ENCODE results near the gene PPP1R1C. TPM values are rescaled to one million over a fixed set of nuclear protein-coding genes. Genes with fewer than 3 reads are reported as not detected.

Gene PPP1R1C, protein sequence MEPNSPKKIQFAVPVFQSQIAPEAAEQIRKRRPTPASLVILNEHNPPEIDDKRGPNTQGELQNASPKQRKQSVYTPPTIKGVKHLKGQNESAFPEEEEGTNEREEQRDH
- not detected for polyA plus RNA-seq (2012; ENCODE audit: missing spikeins)

DNA sequence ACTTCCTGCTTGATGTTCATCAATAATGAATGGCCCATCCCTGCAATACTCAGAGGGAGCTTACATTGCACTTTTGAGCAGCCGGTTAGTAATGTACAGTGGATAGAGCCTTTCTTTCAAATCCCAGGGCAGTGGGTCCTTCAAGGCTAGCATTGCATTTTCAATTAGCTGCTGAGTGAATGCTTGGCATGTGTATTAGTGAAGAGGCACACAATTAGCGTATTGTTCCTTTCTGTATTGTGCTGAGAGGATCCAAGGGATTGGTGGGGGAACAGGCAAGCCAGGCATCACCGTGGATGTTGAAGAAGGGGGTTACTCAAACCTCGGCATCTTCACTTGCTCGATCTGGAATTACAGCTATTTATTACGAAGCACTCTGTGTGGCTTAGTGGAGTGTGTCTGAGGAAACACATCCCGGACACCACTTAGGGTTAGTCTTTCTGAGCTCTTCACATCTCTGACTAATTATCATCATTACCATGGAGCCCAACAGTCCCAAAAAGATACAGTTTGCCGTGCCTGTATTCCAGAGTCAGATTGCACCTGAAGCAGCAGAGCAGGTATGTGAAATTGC lies at the start of gene PPP1R1C:
Gene PPP1R1C (plus strand): TSS at position 222 of the 574 bp plus-strand sequence. CDS start 258 bp downstream, at position 480.
- TF ChIP-seq TAF1 (IDR thresholded peaks at IDR 0.05; ENCODE audit: borderline replicate concordance, low read depth, low read length) (no peak), POLR2A (IDR thresholded peaks at IDR 0.05; ENCODE audit: low read depth, low read length) (no peak), POLR2AphosphoS5 (IDR thresholded peaks at IDR 0.05; ENCODE audit: low read depth, low read length) (no peak)
- FAIRE-seq (no peak), DNase-seq (ENCODE audit: insufficient read length) (no peak)

DNA sequence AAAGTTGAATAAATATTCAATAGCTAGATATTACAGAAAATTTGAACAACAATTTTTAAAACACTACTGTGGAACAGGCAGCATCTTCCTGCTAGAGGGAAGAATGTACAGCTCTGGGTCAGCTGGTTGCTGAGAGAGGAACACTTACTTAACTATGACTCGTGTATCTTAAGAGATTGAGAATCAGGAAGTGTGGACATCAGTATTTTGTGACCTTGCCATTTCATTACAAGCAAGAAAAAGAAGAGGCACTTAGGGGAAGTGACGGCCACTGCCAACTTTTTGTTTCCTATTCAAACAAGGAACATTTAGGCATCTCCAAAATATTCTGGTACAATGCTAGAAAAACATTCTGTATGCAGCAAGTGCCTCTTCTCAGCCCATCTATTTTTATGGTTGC lies 48.2 kb upstream of the PPP1R1C start:
- no peak for DNase-seq (ENCODE audit: insufficient read length)
- no peak for FAIRE-seq
- no peak for TF ChIP-seq TAF1 (IDR thresholded peaks at IDR 0.05; ENCODE audit: borderline replicate concordance, low read depth, low read length)
- no peak for TF ChIP-seq POLR2A (IDR thresholded peaks at IDR 0.05; ENCODE audit: low read depth, low read length)
- TF ChIP-seq POLR2AphosphoS5 (IDR thresholded peaks at IDR 0.05; ENCODE audit: low read depth, low read length), result no peak

DNA sequence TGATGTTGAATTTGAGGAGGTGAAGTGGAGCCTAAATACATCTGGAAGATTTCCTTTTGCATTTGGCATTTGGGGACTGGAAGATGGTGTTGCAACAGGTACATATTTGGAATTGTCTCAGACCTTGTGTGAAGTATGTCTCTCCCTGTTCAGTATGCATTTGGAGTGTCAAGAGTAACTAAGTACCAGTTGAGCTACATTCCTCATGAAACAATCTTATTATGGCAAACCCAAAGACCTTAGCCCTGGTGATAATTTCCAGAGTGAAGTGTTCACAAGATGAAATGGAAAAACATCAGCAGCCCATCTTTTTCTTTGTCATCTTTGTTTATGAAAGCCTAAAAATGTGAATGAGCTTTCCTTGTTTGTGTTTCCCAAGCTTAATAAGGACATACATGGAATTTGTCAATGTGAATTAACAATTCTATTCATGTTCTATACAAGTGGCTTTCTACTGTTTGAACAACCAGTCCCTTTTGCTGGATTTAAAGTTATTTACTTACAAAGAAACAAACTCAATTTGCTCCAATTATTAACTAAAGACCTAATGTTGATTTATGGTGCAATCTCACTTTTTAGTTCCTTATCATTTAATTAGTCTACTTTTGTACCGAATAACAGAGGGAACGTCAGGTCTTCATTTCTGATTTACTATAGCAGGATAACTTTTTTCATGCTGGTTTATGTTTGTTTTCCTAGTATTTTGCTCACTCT lies 42.1 kb upstream of the PPP1R1C start:
- no peak for TF ChIP-seq POLR2AphosphoS5 (IDR thresholded peaks at IDR 0.05; ENCODE audit: low read depth, low read length)
- no peak for TF ChIP-seq TAF1 (IDR thresholded peaks at IDR 0.05; ENCODE audit: borderline replicate concordance, low read depth, low read length)
- no peak for TF ChIP-seq POLR2A (IDR thresholded peaks at IDR 0.05; ENCODE audit: low read depth, low read length)
- no peak for DNase-seq (ENCODE audit: insufficient read length)
- FAIRE-seq, result no peak

DNA sequence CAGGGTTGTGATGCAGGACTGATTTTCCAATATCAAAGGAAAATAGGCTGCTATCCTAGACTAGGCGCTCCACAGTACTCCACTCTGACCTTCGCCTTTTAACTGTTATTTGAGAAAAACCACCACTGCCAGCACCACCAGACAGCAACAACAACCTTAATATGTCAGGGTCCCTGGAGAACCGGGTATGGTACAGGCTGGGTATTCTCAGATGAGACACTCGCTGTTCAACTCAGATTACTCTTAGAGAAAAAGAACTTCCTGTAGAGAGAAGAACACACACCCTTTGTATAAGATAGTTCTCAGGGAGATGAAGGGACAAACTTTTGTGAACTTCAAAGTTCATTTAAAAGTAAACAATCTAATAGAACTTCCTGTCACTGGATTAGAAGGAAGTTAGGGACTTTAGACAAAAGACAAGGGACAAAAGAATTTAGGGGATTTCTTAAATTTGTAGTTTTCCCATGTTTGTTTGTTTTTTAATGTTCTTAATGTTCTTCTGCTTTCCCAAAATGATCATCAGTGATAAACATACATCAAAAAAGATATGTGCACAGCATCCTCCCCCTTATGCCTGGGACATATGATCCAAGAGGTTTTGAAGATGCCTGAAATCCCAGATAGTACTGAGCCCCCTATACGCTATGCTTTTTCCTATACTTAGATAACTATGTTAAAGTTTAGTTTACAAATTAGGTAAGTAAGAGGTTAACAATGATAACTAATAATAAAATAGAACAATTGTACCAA lies 41.3 kb upstream of the PPP1R1C start:
- no peak for DNase-seq (ENCODE audit: insufficient read length)
- no peak for FAIRE-seq
- TF ChIP-seq TAF1 (IDR thresholded peaks at IDR 0.05; ENCODE audit: borderline replicate concordance, low read depth, low read length) (no peak), POLR2A (IDR thresholded peaks at IDR 0.05; ENCODE audit: low read depth, low read length) (no peak), POLR2AphosphoS5 (IDR thresholded peaks at IDR 0.05; ENCODE audit: low read depth, low read length) (no peak)

DNA sequence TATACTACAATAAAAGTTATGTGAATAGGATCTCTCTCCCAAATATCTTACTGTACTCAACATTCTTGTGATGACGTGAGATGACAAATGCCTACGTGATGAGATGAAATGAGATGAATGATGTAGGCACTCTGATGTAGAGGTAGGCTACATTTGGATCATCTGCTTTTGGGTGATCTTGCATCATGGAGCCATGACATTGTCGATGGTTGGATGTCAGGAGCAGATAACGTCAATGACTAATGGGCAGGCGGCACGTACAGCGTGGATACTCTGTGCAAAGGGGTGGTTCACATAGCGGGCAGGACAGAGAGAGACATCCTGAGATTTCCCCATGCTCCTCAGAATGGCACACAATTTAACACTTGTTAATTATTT lies 40.8 kb upstream of the PPP1R1C start:
- DNase-seq (ENCODE audit: insufficient read length) (no peak), FAIRE-seq (no peak)
- TF ChIP-seq POLR2AphosphoS5 (IDR thresholded peaks at IDR 0.05; ENCODE audit: low read depth, low read length) (no peak), TAF1 (IDR thresholded peaks at IDR 0.05; ENCODE audit: borderline replicate concordance, low read depth, low read length) (no peak), POLR2A (IDR thresholded peaks at IDR 0.05; ENCODE audit: low read depth, low read length) (no peak)

DNA sequence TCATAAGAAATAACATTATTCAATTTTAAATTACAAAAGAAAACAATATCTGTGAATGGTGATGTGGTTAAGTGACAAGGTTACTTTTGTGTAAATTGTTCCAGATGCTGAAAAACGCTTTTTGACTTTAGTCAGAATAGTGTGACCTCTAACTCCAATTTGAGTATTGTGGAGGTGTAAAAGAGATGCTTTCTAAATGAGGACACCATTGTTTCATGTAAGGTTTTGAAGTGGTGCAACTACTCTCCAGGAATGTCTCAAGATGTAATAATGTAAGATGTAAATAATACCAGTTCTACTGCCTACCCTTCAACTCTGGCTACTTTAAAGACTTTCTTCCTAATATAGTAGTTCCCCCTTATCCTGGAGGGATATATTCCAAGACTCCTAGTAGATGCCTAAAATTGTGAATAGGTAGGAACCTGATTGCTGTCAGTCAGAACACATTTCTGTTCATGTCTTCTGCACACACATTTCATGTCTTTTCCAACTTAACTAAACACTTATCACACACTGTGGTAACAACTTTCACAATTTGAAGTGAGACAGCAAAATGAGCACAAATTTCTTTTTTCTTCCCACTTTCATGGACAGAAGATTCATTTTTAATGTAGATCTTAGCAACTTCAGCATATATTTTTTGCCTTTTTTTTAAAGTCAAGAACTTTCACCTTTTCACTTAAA lies 39.1 kb upstream of the PPP1R1C start:
- DNase-seq (ENCODE audit: insufficient read length), result no peak
- no peak for FAIRE-seq
- TF ChIP-seq POLR2A (IDR thresholded peaks at IDR 0.05; ENCODE audit: low read depth, low read length), result no peak
- TF ChIP-seq POLR2AphosphoS5 (IDR thresholded peaks at IDR 0.05; ENCODE audit: low read depth, low read length), result no peak
- TF ChIP-seq TAF1 (IDR thresholded peaks at IDR 0.05; ENCODE audit: borderline replicate concordance, low read depth, low read length), result no peak

DNA sequence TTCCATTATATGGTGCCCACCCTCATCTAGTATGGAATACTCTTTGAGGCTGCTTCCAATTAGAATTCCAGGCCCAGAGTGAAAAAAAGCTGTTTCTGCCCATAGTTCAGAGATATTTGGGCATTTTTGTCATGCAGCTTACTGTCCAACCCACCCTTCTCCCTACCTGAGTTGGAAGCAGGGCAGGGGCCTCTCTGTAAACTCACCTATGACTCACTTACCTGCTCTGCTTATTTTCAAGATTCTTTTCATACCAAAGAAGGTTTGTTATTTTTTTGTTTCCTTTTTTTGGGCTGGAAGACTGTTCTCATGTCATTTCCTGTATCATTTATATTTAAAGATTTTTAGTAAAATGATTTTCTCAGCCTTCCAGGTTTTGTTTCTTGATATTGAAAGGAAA lies 38.4 kb upstream of the PPP1R1C start:
- DNase-seq (ENCODE audit: insufficient read length) (no peak), FAIRE-seq (no peak)
- TF ChIP-seq POLR2AphosphoS5 (IDR thresholded peaks at IDR 0.05; ENCODE audit: low read depth, low read length) (no peak), TAF1 (IDR thresholded peaks at IDR 0.05; ENCODE audit: borderline replicate concordance, low read depth, low read length) (no peak), POLR2A (IDR thresholded peaks at IDR 0.05; ENCODE audit: low read depth, low read length) (no peak)

DNA sequence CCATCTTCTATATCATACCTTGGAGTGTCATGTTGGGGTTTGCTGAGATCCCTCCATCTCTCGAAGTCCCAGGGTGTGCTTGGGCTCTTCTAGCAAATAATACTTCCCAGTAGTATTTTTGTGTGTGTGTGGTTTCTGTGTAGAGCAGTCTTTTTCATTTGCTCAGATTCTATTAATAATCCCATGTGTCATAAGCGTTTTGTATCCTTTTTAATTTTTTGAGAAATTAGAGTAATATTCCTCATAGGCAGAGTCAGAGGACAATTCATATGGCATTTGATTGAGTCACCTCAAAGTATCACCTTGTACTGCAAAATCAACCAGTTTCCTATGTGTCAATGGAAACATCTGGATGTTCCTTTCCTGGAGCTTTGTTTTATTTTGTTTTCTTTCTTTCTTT lies 37.4 kb upstream of the PPP1R1C start:
- no peak for TF ChIP-seq POLR2AphosphoS5 (IDR thresholded peaks at IDR 0.05; ENCODE audit: low read depth, low read length)
- no peak for TF ChIP-seq POLR2A (IDR thresholded peaks at IDR 0.05; ENCODE audit: low read depth, low read length)
- no peak for TF ChIP-seq TAF1 (IDR thresholded peaks at IDR 0.05; ENCODE audit: borderline replicate concordance, low read depth, low read length)
- FAIRE-seq, result no peak
- no peak for DNase-seq (ENCODE audit: insufficient read length)

DNA sequence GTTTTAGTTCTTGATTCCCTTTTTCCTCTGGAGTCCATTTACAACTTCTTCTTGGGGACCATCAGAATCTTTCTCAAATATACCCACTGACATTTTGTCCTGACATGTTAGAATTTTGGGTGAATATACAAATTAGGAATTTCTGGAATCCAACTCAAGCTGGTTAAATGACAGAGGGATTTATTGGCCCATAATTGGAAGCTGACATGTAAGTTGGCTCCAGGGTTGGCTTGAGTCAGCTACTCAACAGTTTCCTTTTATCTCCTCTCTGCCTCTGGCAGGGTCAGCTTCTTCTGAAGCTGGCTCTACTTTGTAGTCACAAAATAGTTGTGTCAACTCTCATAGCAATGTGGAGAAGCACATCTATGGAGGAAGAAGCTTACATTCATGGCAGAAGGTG lies 36.6 kb upstream of the PPP1R1C start:
- FAIRE-seq (no peak), DNase-seq (ENCODE audit: insufficient read length) (no peak)
- TF ChIP-seq TAF1 (IDR thresholded peaks at IDR 0.05; ENCODE audit: borderline replicate concordance, low read depth, low read length) (no peak), POLR2AphosphoS5 (IDR thresholded peaks at IDR 0.05; ENCODE audit: low read depth, low read length) (no peak), POLR2A (IDR thresholded peaks at IDR 0.05; ENCODE audit: low read depth, low read length) (no peak)

DNA sequence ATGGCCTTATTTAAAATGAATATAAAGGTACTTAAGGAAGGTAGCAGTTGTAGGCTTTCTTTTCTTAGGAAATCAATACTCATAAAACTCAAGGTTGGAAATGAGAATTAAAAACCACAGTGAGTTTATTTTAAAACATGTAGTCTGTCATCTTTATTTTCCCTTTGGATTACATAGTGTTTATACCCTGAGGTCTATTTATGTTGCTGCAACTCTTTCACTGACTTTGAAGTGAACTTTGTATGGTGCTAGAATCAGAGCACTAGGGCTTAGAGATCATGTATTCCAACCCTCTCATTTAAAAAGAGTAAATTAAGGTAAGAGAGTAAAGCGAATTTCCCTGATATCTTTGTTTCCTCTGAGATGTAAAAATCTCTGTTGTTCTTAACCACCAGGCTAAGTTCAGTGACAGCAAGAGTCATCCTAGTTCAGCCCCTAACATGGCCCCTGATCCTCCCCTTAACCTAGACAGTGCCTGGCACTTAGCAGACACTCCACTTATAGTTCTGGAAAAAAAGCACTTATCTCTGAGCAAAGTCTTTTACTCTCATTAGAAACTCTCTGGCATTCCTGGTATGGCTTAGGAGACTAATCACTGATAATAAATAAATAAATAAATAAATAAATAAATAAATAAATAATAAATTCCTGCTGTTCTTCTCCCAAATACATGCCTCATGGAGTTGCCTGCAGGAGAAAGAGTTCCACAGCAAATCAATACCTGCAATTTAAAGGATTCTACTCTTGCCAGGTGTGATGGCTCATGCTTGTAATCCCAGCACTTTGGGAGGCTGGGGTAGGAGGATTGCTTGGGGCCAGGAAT lies 33.0 kb upstream of the PPP1R1C start:
- DNase-seq (ENCODE audit: insufficient read length) (no peak), FAIRE-seq (no peak)
- TF ChIP-seq TAF1 (IDR thresholded peaks at IDR 0.05; ENCODE audit: borderline replicate concordance, low read depth, low read length) (no peak), POLR2A (IDR thresholded peaks at IDR 0.05; ENCODE audit: low read depth, low read length) (no peak), POLR2AphosphoS5 (IDR thresholded peaks at IDR 0.05; ENCODE audit: low read depth, low read length) (no peak)

Data from GM12892 (cell line).